GM10266 (cell line): ENCODE measurements around the gene ACER1.

Experiments
- DNase-seq: peaks from one replicate; pipeline ENCODE4 v3.0.0; 2012; ENCODE audit errors: extremely low spot score
- TF ChIP-seq, protein P1 (sequence below): IDR thresholded peaks from 2 replicates; pipeline ENCODE4 v1.5.1; 2012; ENCODE audit warnings: mild to moderate bottlenecking, low read depth; ENCODE audit not compliant: control insufficient read depth, insufficient read depth; ENCODE audit errors: missing control alignments

ACER1 gene

DNA sequence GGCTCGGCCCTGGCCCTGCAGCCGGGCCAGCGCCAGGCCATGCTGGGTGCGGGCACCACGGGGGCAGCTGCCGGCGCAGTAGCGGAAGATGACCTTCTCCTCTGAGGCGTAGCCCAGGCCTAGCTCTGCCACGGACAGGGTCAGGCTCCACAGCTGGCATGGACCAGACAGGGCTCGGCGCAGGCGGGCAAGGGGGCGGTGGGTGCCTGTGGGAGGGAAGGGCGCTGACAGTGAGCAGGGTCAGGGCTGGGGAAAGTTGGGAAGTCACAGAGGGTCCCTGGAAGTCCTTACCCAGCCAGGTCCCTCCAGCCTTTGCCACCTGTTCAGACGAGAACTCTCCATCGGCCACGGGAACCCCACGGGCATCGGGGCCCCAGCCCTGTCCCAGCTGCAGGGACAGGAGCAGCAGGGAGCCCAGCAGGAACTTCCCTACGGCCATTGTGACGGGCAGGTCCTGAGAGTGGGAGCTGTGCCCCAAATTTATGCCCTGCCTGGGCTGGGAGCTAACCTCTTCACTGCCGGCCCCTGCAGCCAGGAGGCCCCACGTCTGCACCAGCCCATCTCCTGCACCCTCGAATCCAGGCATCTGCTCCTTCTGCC lies 42.1 kb upstream of the ACER1 start, which contains the start of gene PSPN:
TSS of gene PSPN (minus strand) at position 523 of the 600 bp plus-strand sequence. CDS start at position 439, 84 bp downstream.
- no peak for DNase-seq
- TF ChIP-seq, protein P1, sequence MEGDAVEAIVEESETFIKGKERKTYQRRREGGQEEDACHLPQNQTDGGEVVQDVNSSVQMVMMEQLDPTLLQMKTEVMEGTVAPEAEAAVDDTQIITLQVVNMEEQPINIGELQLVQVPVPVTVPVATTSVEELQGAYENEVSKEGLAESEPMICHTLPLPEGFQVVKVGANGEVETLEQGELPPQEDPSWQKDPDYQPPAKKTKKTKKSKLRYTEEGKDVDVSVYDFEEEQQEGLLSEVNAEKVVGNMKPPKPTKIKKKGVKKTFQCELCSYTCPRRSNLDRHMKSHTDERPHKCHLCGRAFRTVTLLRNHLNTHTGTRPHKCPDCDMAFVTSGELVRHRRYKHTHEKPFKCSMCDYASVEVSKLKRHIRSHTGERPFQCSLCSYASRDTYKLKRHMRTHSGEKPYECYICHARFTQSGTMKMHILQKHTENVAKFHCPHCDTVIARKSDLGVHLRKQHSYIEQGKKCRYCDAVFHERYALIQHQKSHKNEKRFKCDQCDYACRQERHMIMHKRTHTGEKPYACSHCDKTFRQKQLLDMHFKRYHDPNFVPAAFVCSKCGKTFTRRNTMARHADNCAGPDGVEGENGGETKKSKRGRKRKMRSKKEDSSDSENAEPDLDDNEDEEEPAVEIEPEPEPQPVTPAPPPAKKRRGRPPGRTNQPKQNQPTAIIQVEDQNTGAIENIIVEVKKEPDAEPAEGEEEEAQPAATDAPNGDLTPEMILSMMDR: no peak

DNA sequence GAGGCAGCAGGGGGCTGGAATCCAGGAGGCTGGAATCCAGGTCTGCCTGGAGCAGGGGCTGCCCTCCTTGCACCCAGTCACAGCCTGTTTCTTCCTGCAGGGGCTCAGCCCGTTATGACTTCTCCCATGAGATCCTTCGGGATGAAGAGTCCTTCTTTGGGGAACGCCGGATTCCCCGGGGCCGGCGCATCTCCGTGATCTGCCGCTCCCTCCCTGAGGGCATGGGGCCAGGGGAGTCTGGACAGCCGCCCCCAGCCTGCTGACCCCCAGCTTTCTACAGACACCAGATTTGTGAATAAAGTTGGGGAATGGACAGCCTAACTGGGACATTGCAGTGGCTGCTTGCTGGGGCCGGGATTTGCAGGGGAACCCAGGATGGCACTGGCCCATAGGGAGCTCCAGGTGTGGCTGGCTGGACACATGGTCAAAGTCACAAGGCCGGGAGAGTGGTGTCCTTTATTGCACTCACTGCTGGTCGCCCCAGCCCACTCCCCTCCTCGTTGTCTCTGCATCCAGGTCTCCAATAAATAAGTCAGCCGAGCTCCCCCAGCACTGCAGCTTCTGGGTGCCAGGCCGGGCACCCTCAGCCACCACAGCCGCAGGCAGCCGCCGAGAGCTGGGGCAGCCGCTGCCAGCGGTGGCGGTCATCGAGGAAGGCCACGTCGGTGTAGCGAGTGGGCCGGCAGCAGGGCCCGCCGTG lies 41.4 kb upstream of the ACER1 start:
- TF ChIP-seq, protein P1: no peak
- no peak for DNase-seq

DNA sequence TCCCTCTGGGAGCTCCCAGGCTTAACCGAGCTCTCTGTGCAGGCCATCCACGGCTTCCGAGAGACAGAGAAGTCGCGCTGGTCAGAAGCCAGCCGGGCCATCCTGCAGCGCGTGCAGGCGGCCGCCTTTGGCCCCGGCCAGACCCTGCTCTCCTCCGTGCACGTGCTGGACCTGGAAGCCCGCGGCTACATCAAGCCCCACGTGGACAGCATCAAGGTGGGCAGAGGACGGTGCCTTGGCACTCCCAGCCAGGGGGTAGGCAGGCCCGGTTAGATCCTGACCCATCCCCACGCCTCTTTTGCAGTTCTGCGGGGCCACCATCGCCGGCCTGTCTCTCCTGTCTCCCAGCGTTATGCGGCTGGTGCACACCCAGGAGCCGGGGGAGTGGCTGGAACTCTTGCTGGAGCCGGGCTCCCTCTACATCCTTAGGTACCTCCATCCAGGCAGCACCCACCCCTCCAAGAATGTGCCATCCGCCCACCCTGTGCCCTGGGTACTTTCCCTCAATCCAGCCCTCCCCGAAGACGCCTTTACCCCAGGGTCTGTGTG lies 40.8 kb upstream of the ACER1 start:
- TF ChIP-seq, protein P1: no peak
- DNase-seq: no peak

DNA sequence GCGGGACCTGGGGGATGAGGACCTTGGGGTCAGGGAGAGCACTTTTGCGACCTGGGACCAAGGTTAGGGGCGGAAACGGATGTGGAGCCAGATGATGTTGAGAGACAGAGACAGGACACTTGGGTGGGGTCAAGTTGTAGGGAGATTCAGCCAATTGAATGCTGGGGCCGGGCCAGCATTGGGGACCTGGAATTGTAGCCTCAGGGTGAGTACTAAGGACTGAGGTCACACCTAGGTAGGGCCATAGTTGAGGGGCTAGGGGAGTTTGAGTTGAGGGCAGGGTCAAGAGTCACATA lies 40.3 kb upstream of the ACER1 start:
- no peak for DNase-seq
- TF ChIP-seq, protein P1: no peak

DNA sequence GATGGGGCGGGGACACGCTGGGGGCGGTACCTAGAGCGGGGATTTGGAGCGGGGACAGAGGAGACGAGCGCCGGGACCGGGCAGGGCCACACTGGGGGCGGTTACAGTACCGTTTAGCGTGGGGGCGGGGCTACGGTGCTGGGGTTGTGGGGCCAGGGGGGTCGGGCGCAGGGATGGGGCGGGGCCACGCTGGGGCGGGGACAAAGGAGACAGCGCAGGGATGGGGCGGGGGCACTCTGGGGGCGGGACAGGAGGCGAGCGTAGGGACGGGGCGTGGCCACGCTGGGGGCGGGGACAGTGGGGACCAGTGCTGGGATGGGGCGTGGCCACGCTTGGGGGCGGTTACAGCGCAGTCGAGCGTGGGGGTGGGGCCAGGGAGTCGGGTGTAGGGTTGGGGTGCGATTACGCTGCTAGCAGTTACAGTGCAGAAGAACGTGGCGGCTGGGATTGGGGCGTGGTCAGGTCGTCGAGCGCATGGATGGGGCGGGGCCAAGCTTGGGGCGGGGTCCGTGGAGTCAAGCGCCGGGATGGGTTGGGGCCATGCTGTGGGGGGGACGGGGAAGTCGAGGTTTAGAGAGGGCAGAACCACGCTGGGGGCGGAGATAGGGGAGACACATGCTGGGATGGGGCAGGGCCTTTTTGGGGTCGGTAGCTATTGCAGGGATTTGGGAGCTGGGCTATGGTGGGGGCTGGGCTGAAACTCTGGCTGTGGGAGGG lies 39.8 kb upstream of the ACER1 start:
- TF ChIP-seq, protein P1: no peak
- peak; percentile 99 for DNase-seq

DNA sequence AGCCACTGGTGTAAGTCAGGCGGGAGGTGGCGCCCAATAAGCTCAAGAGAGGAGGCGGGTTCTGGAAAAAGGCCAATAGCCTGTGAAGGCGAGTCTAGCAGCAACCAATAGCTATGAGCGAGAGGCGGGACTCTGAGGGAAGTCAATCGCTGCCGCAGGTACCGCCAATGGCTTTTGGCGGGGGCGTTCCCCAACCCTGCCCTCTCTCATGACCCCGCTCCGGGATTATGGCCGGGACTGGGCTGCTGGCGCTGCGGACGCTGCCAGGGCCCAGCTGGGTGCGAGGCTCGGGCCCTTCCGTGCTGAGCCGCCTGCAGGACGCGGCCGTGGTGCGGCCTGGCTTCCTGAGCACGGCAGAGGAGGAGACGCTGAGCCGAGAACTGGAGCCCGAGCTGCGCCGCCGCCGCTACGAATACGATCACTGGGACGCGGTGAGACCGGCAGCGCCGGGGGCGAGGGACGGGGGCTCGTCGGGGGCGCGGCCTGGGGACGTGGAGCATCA lies 39.2 kb upstream of the ACER1 start, which contains the start of gene ALKBH7:
TSS of gene ALKBH7 (plus strand) at position 201 of the 502 bp plus-strand sequence. CDS start at position 228, 27 bp downstream.
- DNase-seq: peak; percentile 95
- TF ChIP-seq, protein P1: no peak
